GM23338 (cell line): ENCODE measurements around the gene SIGLEC8. TPM values are rescaled to one million over a fixed set of nuclear protein-coding genes. Genes with fewer than 3 reads are reported as not detected.

ENCODE experiments used
- ATAC-seq: fragments of 200-7000 bp; cut with Tn5 transposase; 3 replicates; pipeline ENCODE4 v1.9.1; 2020
- DNase-seq: peaks from one replicate; pipeline ENCODE4 v3.0.0-alpha.2; 2015; ENCODE audit warnings: low spot score
- H2AFZ ChIP-seq: fragments of 200-600 bp; sonication (generic); 2 replicates; pipeline ENCODE4 v1.8.0; 2016; ENCODE audit warnings: antibody characterized with exemption, mild to moderate bottlenecking, moderate library complexity
- H3F3A ChIP-seq: fragments of 200-600 bp; sonication (generic); replicated peaks from 2 replicates; pipeline ENCODE4 v1.8.0; 2017; ENCODE audit warnings: antibody characterized with exemption, mixed run types, low read depth
- H3K27ac ChIP-seq: fragments of 200-600 bp; sonication (generic); 2 replicates; pipeline ENCODE4 v1.6.1; 2016; ENCODE audit warnings: low read depth
- H3K27me3 ChIP-seq: fragments of 200-600 bp; sonication (generic); 2 replicates; pipeline ENCODE4 v1.8.0; 2016; ENCODE audit warnings: mild to moderate bottlenecking, mixed run types, moderate library complexity; ENCODE audit not compliant: insufficient read depth
- H3K36me3 ChIP-seq: fragments of 200-600 bp; sonication (generic); 2 replicates; pipeline ENCODE4 v1.8.0; 2016; ENCODE audit warnings: mild to moderate bottlenecking; ENCODE audit not compliant: insufficient read depth
- H3K4me1 ChIP-seq: fragments of 200-600 bp; sonication (generic); 2 replicates; pipeline ENCODE4 v1.8.0; 2016; ENCODE audit warnings: mild to moderate bottlenecking, moderate library complexity; ENCODE audit not compliant: insufficient read depth
- H3K4me2 ChIP-seq: fragments of 200-600 bp; sonication (generic); 2 replicates; pipeline ENCODE4 v1.7.1; 2017; ENCODE audit warnings: mixed run types
- H3K4me3 ChIP-seq: fragments of 200-600 bp; sonication (generic); 2 replicates; pipeline ENCODE4 v1.6.1; 2016; ENCODE audit warnings: mixed run types
- H3K79me2 ChIP-seq: fragments of 200-600 bp; sonication (generic); replicated peaks from 2 replicates; pipeline ENCODE4 v1.8.0; 2017; ENCODE audit warnings: mild to moderate bottlenecking; ENCODE audit not compliant: insufficient read depth
- H3K9me2 ChIP-seq: fragments of 200-600 bp; sonication (generic); 2 replicates; pipeline ENCODE4 v1.8.0; 2017; ENCODE audit not compliant: insufficient read depth
- H4K20me1 ChIP-seq: fragments of 200-600 bp; sonication (generic); replicated peaks from 2 replicates; pipeline ENCODE4 v1.8.0; 2017; ENCODE audit warnings: mild to moderate bottlenecking; ENCODE audit not compliant: insufficient read depth
- H3K27ac Mint-ChIP-seq: 2 replicates; pipeline ENCODE4 v1.8.0; 2020; ENCODE audit warnings: inconsistent platforms, mild to moderate bottlenecking, moderate library complexity, mixed read lengths
- H3K27me3 Mint-ChIP-seq: 3 replicates; pipeline ENCODE4 v1.8.0; 2022; ENCODE audit warnings: low read depth, mild to moderate bottlenecking, moderate library complexity, mixed read lengths, inconsistent platforms; ENCODE audit not compliant: insufficient read depth, poor library complexity
- H3K36me3 Mint-ChIP-seq: 3 replicates; pipeline ENCODE4 v1.8.0; 2021; ENCODE audit warnings: low read depth, mild to moderate bottlenecking, inconsistent platforms, moderate library complexity, mixed read lengths
- H3K4me1 Mint-ChIP-seq: 3 replicates; pipeline ENCODE4 v1.8.0; 2020; ENCODE audit warnings: mild to moderate bottlenecking, inconsistent platforms, mixed read lengths
- H3K4me3 Mint-ChIP-seq: 3 replicates; pipeline ENCODE4 v1.8.0; 2021; ENCODE audit warnings: moderate library complexity, mild to moderate bottlenecking, inconsistent platforms, mixed read lengths
- H3K9me3 Mint-ChIP-seq: 3 replicates; pipeline ENCODE4 v1.8.0; 2020; ENCODE audit warnings: moderate library complexity, mild to moderate bottlenecking, inconsistent platforms, mixed read lengths
- CREB1 ChIP-seq: fragments of 250-450 bp; sonication (Bioruptor Pico); IDR thresholded peaks from 2 replicates; pipeline ENCODE4 v1.5.0; 2020; ENCODE audit warnings: low read depth, mild to moderate bottlenecking, moderate library complexity
- CTCF ChIP-seq, 2 experiments: fragments of 200-600 bp in 1 of 2; sonication (generic) in 1 of 2; conservative IDR thresholded peaks; 2 replicates each; pipeline versions ENCODE4 v1.5.1 to v1.6.1; 2016 to 2017; ENCODE audit warnings: antibody characterized with exemption in 2 of 2, low read depth in 2 of 2, mild to moderate bottlenecking in 2 of 2, moderate library complexity in 1 of 2
- ETS1 ChIP-seq: IDR thresholded peaks from 2 replicates; pipeline ENCODE4 v1.6.1; 2016; ENCODE audit warnings: antibody characterized with exemption
- EZH2 ChIP-seq: fragments of 200-600 bp; sonication (generic); IDR thresholded peaks from one replicate; pipeline ENCODE4 v1.8.0; 2017; ENCODE audit warnings: antibody characterized with exemption, mild to moderate bottlenecking, low read depth; ENCODE audit not compliant: unreplicated experiment
- EZH2phosphoT487 ChIP-seq: fragments of 200-600 bp; sonication (generic); IDR thresholded peaks from one replicate; pipeline ENCODE4 v1.8.1; 2018; ENCODE audit warnings: antibody characterized with exemption; ENCODE audit not compliant: unreplicated experiment
- JUNB ChIP-seq: IDR thresholded peaks from one replicate; pipeline ENCODE4 v1.6.1; 2016; ENCODE audit warnings: antibody characterized with exemption; ENCODE audit not compliant: unreplicated experiment
- NANOG ChIP-seq: IDR thresholded peaks from 2 replicates; pipeline ENCODE4 v1.6.1; 2016; ENCODE audit warnings: antibody characterized with exemption, borderline replicate concordance
- POLR2AphosphoS5 ChIP-seq: IDR thresholded peaks from 2 replicates; pipeline ENCODE4 v1.6.1; 2016; ENCODE audit warnings: antibody characterized with exemption, low read depth
- REST ChIP-seq: IDR thresholded peaks from one replicate; pipeline ENCODE4 v1.6.1; 2018; ENCODE audit warnings: antibody characterized with exemption; ENCODE audit not compliant: unreplicated experiment
- STAT1 ChIP-seq: IDR thresholded peaks from one replicate; pipeline ENCODE4 v1.6.1; 2016; ENCODE audit warnings: antibody characterized with exemption; ENCODE audit not compliant: unreplicated experiment
- ZNF114 ChIP-seq: fragments of 250-450 bp; sonication (Bioruptor Pico); IDR thresholded peaks from 2 replicates; pipeline ENCODE4 v1.5.0; 2020; ENCODE audit warnings: mild to moderate bottlenecking, moderate library complexity
- ZNF331 ChIP-seq: fragments of 250-450 bp; sonication (Bioruptor Pico); IDR thresholded peaks from 2 replicates; pipeline ENCODE4 v1.5.0; 2020; ENCODE audit warnings: low read depth, mild to moderate bottlenecking, moderate library complexity
- polyA plus RNA-seq: library from polyadenylated mRNA; unstranded; fragments of >200 nt; fragmentation: Nextera tagmentation; extraction: Ambion mirVana; gene quantifications from 2 replicates; pipeline ENCODE4 v1.2.1, GENCODE V29; 2016
- total RNA-seq: library from RNA; depleted of rRNA; stranded (reverse); fragments of >200 nt; shearing (Covaris generic); gene quantifications from 2 replicates; pipeline ENCODE4 v1.2.3, GENCODE V29; 2014
- TF ChIP-seq, protein P1 (sequence below): fragments of 250-450 bp; sonication (Bioruptor Pico); IDR thresholded peaks from 2 replicates; pipeline ENCODE4 v1.5.0; 2020; ENCODE audit warnings: mild to moderate bottlenecking, moderate library complexity

Gene SIGLEC8
- total and polyA plus RNA-seq, 2 experiments from 2014 or later, result not detected

DNA sequence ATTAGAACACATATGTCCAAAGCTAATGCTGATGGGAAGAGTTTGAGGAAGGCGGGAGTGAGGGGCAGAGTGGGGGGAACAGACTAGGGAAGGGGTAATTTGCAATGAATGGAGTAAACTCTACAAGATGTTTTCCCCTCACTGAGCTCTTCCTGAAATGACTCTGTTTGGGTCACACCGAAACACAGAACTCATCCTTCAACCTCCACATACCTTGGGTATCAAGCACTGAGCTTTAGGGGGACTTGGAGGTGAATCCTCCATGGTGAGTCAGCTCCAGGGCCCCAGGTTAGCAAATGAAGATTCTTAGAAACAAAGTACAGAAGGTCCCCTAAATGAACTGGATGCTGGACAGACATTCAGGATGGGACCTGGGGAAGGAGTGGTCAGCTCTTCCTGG, 39.5 kb downstream of the SIGLEC8 start:
- Histone ChIP-seq H3K27me3 (peaks cover 10% of the 10 kb centered on the region; the same call in 1 of the 2 replicates), H3F3A (no peaks in the 10 kb centered on the region), H3K4me2 (no peak overlapping the region), H3K79me2 (no peaks in the 10 kb centered on the region), H3K9me2 (no peaks in the 10 kb centered on the region), H3K36me3 (no peaks in the 10 kb centered on the region), H3K4me3 (no peak overlapping the region), H2AFZ (no peak overlapping the region), H3K27ac (no peak overlapping the region), H3K4me1 (peaks cover 6% of the 10 kb centered on the region; the same call in 1 of the 2 replicates), H4K20me1 (no peaks in the 10 kb centered on the region)
- Mint-ChIP-seq H3K4me3 (no peak overlapping the region), H3K9me3 (peaks cover 4% of the 10 kb centered on the region; the same call in 2 of the 3 replicates), H3K27me3 (peaks cover 33% of the 10 kb centered on the region), H3K27ac (no peak overlapping the region), H3K4me1 (peaks cover 10% of the 10 kb centered on the region; the same call in 2 of the 3 replicates), H3K36me3 (0 out of 3 replicates have a peak, but pooled peaks cover 3% of the 10 kb centered on the region)
- no peak for DNase-seq
- ATAC-seq, result no peak
- TF ChIP-seq, protein P1, sequence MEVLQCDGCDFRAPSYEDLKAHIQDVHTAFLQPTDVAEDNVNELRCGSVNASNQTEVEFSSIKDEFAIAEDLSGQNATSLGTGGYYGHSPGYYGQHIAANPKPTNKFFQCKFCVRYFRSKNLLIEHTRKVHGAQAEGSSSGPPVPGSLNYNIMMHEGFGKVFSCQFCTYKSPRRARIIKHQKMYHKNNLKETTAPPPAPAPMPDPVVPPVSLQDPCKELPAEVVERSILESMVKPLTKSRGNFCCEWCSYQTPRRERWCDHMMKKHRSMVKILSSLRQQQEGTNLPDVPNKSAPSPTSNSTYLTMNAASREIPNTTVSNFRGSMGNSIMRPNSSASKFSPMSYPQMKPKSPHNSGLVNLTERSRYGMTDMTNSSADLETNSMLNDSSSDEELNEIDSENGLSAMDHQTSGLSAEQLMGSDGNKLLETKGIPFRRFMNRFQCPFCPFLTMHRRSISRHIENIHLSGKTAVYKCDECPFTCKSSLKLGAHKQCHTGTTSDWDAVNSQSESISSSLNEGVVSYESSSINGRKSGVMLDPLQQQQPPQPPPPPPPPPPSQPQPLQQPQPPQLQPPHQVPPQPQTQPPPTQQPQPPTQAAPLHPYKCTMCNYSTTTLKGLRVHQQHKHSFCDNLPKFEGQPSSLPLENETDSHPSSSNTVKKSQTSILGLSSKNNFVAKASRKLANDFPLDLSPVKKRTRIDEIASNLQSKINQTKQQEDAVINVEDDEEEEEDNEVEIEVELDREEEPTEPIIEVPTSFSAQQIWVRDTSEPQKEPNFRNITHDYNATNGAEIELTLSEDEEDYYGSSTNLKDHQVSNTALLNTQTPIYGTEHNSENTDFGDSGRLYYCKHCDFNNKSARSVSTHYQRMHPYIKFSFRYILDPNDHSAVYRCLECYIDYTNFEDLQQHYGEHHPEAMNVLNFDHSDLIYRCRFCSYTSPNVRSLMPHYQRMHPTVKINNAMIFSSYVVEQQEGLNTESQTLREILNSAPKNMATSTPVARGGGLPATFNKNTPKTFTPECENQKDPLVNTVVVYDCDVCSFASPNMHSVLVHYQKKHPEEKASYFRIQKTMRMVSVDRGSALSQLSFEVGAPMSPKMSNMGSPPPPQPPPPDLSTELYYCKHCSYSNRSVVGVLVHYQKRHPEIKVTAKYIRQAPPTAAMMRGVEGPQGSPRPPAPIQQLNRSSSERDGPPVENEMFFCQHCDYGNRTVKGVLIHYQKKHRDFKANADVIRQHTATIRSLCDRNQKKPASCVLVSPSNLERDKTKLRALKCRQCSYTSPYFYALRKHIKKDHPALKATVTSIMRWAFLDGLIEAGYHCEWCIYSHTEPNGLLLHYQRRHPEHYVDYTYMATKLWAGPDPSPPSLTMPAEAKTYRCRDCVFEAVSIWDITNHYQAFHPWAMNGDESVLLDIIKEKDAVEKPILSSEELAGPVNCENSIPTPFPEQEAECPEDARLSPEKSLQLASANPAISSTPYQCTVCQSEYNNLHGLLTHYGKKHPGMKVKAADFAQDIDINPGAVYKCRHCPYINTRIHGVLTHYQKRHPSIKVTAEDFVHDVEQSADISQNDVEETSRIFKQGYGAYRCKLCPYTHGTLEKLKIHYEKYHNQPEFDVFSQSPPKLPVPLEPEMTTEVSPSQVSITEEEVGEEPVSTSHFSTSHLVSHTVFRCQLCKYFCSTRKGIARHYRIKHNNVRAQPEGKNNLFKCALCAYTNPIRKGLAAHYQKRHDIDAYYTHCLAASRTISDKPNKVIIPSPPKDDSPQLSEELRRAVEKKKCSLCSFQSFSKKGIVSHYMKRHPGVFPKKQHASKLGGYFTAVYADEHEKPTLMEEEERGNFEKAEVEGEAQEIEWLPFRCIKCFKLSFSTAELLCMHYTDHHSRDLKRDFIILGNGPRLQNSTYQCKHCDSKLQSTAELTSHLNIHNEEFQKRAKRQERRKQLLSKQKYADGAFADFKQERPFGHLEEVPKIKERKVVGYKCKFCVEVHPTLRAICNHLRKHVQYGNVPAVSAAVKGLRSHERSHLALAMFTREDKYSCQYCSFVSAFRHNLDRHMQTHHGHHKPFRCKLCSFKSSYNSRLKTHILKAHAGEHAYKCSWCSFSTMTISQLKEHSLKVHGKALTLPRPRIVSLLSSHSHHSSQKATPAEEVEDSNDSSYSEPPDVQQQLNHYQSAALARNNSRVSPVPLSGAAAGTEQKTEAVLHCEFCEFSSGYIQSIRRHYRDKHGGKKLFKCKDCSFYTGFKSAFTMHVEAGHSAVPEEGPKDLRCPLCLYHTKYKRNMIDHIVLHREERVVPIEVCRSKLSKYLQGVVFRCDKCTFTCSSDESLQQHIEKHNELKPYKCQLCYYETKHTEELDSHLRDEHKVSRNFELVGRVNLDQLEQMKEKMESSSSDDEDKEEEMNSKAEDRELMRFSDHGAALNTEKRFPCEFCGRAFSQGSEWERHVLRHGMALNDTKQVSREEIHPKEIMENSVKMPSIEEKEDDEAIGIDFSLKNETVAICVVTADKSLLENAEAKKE (CRISPR knock-in tag), result no peak
- no peak for TF ChIP-seq POLR2AphosphoS5
- TF ChIP-seq REST, result no peak
- TF ChIP-seq CTCF (conservative IDR thresholded peaks at IDR 0.05; ENCODE audit: low read depth in 2 of 2), result no peak
- no peak for TF ChIP-seq ZNF114
- no peak for TF ChIP-seq EZH2
- no peak for TF ChIP-seq JUNB
- TF ChIP-seq NANOG, result no peak
- no peak for TF ChIP-seq ZNF331 (CRISPR knock-in tag)
- no peak for TF ChIP-seq ETS1
- no peak for TF ChIP-seq STAT1
- no peak for TF ChIP-seq CREB1 (CRISPR knock-in tag)
- TF ChIP-seq EZH2phosphoT487, result no peak
